Activated CD4-positive, alpha-beta T cell treated with anti-CD3 and anti-CD28 coated beads, Interleukin-2, amount 50 U/mL, for 16 hours (primary cell): ENCODE data around the gene CDC14B.
"Not testable (repeated sequence)": the region's sequence is repeated elsewhere in the genome, so short reads cannot be mapped to it uniquely, and the experiment has no call there.

Experiments used
- DNase-seq: peaks from one replicate; pipeline ENCODE4 v3.0.0-alpha.2; 2020

CDC14B gene

GRCh38 chr9:96621618-96622017 lies 2.0 kb upstream of the CDC14B start:
- DNase-seq = no peak

- DNase-seq = no peak
Measured at GRCh38 chr9:96620832-96621269, 1.2 kb upstream of the CDC14B start.

GRCh38 chr9:96620181-96620514 lies 505 bp upstream of the CDC14B start:
- DNase-seq = no peak

GRCh38 chr9:96619124-96619465 lies 548 bp downstream of the CDC14B start:
- no peak for DNase-seq

- peak; percentile 6 for DNase-seq
Measured at GRCh38 chr9:96618209-96619123, 1.2 kb downstream of the CDC14B start.

GRCh38 chr9:96617439-96618185 lies 2.0 kb downstream of the CDC14B start:
- no peak for DNase-seq

GRCh38 chr9:96616817-96617438 lies 2.7 kb downstream of the CDC14B start:
- no peak for DNase-seq

- DNase-seq = no peak
Measured at GRCh38 chr9:96615411-96615810, 4.2 kb downstream of the CDC14B start.

GRCh38 chr9:96614664-96615063 lies 5.0 kb downstream of the CDC14B start:
- not testable (repeated sequence) for DNase-seq

- DNase-seq = no peak
Measured at GRCh38 chr9:96612966-96613589, 6.6 kb downstream of the CDC14B start.

- no peak for DNase-seq
Measured at GRCh38 chr9:96612105-96612965, 7.3 kb downstream of the CDC14B start.

GRCh38 chr9:96611302-96611701 lies 8.3 kb downstream of the CDC14B start:
- no peak for DNase-seq

- no peak for DNase-seq
Measured at GRCh38 chr9:96609732-96610131, 9.9 kb downstream of the CDC14B start.

GRCh38 chr9:96607971-96608370 lies 11.7 kb downstream of the CDC14B start:
- DNase-seq = no peak

GRCh38 chr9:96605328-96605727 lies 14.3 kb downstream of the CDC14B start:
- no peak for DNase-seq

GRCh38 chr9:96604004-96604319 lies 15.7 kb downstream of the CDC14B start:
- DNase-seq = no peak

GRCh38 chr9:96603305-96604003 lies 16.2 kb downstream of the CDC14B start:
- no peak for DNase-seq

GRCh38 chr9:96599298-96599697 lies 20.3 kb downstream of the CDC14B start:
- DNase-seq = no peak

GRCh38 chr9:96596601-96597111 lies 23.0 kb downstream of the CDC14B start:
- no peak for DNase-seq

GRCh38 chr9:96587338-96588315 lies 32.0 kb downstream of the CDC14B start:
- DNase-seq = no peak
